GM20000 (cell line): ENCODE results near the gene PRM2.

Experiments used
- DNase-seq: peaks from one replicate; pipeline ENCODE4 v3.0.0; 2012; ENCODE audit warnings: low spot score
- TF ChIP-seq, protein P1 (sequence below): IDR thresholded peaks from 2 replicates; pipeline ENCODE4 v1.5.1; 2012; ENCODE audit warnings: mild to moderate bottlenecking, control low read depth; ENCODE audit errors: extremely low read depth, missing control alignments

The PRM2 gene

DNA sequence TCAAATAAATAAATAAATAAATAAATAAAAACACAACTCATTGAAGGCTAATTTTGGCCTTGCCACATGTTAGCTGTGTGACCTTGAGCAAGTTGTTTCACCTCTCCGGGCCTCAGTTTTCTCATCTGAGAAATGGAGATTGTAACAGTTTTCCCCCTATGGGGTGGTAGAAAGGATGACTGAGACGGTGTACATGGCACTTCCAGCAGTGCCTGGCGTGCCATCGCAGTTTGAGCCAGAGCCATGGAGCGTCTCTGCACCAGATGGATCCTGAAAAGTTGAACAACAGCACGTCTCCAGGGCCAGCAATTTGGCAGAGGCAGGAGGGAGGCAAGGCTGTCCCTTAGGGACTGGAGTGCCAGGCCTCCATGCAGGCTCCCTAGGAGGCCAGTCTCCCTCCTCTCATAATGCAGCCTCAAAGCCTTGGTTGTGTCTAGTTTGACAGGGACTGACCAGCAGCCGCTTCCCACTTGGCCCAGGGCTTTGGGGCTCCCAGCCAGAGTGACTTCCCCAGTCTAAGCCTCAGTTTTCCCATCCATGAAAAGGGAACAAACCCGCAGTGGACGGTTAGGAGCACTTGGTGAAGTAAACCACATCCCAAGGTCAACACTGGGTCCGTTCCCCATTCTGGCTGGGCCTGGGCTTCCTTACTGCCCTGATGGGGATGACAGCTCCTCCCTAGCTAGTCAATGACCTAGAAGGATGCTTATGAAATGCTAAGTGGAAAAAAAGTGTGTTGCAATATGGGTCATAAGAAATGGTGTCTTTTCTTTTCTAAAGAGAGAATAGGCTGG, 39.6 kb downstream of the PRM2 start:
- DNase-seq, result no peak
- TF ChIP-seq, protein P1, sequence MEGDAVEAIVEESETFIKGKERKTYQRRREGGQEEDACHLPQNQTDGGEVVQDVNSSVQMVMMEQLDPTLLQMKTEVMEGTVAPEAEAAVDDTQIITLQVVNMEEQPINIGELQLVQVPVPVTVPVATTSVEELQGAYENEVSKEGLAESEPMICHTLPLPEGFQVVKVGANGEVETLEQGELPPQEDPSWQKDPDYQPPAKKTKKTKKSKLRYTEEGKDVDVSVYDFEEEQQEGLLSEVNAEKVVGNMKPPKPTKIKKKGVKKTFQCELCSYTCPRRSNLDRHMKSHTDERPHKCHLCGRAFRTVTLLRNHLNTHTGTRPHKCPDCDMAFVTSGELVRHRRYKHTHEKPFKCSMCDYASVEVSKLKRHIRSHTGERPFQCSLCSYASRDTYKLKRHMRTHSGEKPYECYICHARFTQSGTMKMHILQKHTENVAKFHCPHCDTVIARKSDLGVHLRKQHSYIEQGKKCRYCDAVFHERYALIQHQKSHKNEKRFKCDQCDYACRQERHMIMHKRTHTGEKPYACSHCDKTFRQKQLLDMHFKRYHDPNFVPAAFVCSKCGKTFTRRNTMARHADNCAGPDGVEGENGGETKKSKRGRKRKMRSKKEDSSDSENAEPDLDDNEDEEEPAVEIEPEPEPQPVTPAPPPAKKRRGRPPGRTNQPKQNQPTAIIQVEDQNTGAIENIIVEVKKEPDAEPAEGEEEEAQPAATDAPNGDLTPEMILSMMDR, result no peak

DNA sequence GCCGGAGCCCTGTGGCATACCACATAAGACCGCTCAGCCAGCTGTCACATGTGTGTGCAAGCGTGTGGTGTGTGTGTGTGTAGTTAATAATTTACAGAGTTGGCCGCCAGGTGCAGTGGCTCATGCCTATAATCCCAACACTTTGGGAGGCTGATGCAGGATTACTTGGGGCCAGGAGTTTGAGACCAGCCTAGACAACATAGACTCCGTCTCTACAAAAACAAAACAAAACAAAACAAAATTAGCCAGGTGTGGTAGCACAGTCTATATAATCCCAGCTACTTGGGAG, 40.6 kb downstream of the PRM2 start:
- TF ChIP-seq, protein P1, result no peak
- DNase-seq, result no peak

DNA sequence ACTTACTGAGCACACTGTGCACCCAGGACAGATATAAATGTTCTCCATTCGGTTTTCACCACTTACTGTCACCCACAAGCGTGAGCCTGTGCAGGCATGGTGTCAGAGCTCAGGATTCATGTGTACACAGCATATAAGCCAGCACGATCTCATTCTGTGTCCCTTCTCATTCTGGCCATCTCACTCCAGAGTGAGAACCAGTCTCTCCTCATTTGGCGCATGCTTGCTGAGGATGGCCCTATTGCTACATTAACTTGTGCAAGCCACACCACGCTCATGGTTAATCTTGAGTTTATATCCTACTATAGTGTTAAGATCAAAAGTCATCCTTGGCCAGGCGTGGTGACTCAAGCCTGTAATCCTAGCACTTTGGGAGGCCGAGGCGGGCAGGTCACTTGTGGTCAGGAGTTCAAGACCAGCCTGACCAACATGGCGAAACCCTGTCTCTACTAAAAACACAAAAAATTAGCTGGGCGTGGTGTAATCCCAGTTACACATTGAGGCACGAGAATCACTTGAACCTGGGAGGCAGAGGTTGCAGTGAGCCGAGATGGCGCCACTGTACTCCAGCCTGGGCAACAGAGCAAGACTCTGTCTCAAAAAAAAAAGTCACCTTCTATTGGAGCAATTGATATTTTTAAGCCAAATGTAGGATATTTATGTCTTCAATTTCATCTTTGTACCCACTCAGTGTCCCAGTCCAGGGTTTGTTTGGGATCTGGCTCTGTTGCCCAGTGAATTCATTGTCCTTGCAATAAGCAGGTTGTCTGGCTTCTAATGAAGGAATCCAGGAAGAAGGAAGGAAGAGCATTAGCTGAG, 41.2 kb downstream of the PRM2 start:
- TF ChIP-seq, protein P1, result no peak
- no peak for DNase-seq

DNA sequence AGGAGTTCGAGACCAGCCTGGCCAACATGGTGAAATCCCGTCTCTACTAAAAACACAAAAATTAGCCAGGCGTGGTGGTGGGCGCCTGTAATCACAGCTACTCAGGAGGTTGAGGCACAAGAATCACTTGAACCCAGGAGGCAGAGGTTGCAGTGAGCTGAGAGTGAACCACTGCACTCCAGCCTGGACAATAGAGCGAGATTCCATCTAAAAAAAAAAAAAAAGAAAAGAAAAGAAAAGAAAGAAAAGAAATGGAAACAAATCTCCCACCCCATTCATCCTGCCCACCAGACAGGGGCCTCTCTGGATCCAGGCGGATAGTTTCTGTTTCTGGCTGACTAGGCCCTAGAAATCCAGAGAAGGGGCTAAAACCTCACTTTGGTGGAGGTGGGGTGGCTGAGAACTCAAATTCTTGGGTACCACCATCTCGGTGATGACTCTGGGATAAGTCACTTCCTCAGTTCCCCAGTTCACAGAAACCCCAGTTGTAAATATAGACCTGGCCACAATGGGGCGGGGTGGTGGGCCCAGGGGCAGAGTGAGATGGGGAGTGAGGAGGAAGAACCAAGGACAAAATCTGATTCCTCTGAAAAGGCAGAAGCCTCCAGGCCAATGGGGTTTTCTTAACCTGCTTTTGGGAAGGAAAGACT, 42.4 kb downstream of the PRM2 start:
- TF ChIP-seq, protein P1, result no peak
- DNase-seq, result no peak

DNA sequence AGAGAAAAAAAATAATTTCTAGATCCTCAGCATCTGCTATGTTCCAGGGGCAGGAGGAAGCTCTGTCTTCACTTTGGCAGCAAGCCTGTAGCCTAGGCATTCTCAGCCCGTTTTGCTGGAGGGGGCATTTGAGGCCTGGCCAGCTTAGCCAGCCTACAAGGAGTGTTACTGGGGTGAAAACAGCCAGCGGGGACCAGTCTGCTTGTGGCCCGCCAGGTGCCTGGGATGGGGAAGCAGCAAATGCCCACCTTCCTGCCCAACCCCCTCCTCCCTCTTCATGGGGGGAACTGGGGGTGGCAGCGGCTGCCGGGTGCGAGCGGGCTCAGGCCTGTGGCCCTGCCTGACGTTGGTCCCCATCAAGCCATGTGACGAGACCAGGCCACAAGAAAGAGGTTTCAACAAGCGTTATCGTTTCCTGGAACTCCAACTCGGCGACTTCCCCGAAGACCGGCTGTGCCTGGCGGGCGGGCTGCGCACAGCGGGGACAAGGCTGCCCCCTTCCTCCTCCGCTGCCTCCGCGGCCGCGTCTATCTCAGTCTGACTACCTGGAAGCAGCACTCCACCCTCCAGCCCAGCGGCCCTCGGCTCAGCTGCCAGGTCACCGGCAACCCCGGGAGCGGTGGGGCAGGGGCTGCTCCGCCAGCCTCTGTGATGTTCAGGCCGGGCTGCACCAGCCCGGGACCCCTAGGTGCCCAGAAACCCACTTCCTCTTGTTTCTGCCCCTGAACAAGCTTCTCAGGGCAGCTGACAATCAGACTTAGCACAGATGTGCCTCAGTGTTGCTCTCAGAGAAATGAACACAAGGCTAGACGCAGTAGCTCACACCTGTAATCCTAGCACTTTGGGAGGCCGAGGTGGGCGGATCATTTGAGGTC, 43.2 kb downstream of the PRM2 start:
- TF ChIP-seq, protein P1, result no peak
- DNase-seq, result peak; percentile 75

DNA sequence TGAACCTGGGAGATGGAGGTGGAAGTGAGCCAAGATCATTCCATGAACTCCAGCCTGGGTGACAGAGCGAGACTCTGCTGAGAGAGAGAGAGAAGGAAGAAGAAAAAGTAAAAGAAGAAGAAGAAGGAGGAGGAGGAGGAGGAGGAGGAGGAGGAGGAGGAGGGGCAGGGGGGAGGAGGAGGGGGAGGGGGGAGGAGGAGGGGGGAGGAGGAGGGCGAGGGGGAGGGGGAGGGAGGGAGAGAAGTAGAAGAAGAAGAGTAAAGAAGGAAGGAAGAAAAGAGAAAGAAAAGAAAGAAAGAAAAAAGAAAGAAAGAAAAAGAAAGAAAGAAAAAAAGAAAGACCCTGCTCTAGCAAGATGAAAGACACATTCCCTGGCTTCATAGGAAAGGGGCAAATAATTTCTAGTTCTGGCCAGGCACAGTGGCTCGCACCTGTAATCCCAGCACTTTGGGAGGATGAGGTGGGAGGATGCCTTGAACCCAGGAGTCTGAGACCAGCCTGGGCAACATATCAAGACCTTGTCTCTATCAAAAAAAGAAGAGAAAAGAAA, 43.9 kb downstream of the PRM2 start:
- TF ChIP-seq, protein P1, result no peak
- DNase-seq, result no peak
